ENCODE results near the gene COL4A3. TPM values are rescaled to one million over a fixed set of nuclear protein-coding genes. Genes with fewer than 3 reads are reported as not detected.

Gene COL4A3
- total and polyA plus RNA-seq, 2 donors (not counting 3 experiments of a cell fraction or from before 2014, with no cell fraction given): not detected

GRCh38 chr2:227311861-227312506, 147.6 kb downstream of the COL4A3 start:
- H3K9me3 ChIP-seq (replicated peaks; ENCODE audit: control insufficient read depth, insufficient read depth, low read length): no peaks in the 10 kb centered on the region
- H3K4me1 ChIP-seq (ENCODE audit: control insufficient read depth, extremely low read depth, insufficient read depth, low read length): no peaks in the 10 kb centered on the region
- dilution Hi-C loops (cut with MboI; ENCODE audit: extremely low pct_ligation_motif_present, low sequenced_read_pairs) (no loop called here), intact Hi-C loops (cut with micrococcal nuclease) (no loop called here)
- FAIRE-seq (peak; percentile 59), DNase-seq (ENCODE audit: low read depth, low spot score) (no peak)
- H3K9ac ChIP-seq (replicated peaks; ENCODE audit: extremely low read depth, insufficient read depth, low read length): no peak overlapping the region
- TF ChIP-seq, protein P1, sequence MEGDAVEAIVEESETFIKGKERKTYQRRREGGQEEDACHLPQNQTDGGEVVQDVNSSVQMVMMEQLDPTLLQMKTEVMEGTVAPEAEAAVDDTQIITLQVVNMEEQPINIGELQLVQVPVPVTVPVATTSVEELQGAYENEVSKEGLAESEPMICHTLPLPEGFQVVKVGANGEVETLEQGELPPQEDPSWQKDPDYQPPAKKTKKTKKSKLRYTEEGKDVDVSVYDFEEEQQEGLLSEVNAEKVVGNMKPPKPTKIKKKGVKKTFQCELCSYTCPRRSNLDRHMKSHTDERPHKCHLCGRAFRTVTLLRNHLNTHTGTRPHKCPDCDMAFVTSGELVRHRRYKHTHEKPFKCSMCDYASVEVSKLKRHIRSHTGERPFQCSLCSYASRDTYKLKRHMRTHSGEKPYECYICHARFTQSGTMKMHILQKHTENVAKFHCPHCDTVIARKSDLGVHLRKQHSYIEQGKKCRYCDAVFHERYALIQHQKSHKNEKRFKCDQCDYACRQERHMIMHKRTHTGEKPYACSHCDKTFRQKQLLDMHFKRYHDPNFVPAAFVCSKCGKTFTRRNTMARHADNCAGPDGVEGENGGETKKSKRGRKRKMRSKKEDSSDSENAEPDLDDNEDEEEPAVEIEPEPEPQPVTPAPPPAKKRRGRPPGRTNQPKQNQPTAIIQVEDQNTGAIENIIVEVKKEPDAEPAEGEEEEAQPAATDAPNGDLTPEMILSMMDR (IDR thresholded peaks at IDR 0.05; ENCODE audit: extremely low read depth in 1 of 2, insufficient read depth in 1 of 2, low read depth in 1 of 2, low read length in 2 of 2): no peak
- H3K27ac ChIP-seq (ENCODE audit: insufficient read depth, low read depth, low read length): no peak overlapping the region
- peaks cover 0 to 2% of the 10 kb centered on the region in 2 experiments for H3K27me3 ChIP-seq (ENCODE audit: control insufficient read depth in 2 of 2, insufficient read depth in 2 of 2, low read length in 2 of 2)
- no peaks in the 10 kb centered on the region for H4K20me1 ChIP-seq (replicated peaks; ENCODE audit: control insufficient read depth, extremely low read depth, insufficient read depth, low read length)
- BruUV-seq (replicated peaks): no TSS peak
- no peak overlapping the region for H3K4me2 ChIP-seq (ENCODE audit: insufficient read depth, low read length)
- H2AFZ ChIP-seq (ENCODE audit: low read depth, low read length): no peak overlapping the region
- no peak overlapping the region for H3K4me3 ChIP-seq (replicated peaks in 1 of 3; ENCODE audit: insufficient read depth in 1 of 3, low read depth in 1 of 3, low read length in 3 of 3)
- no peaks in the 10 kb centered on the region for H3K9me1 ChIP-seq (replicated peaks; ENCODE audit: control insufficient read depth, extremely low read depth, insufficient read depth, low read length)
- POLR2A ChIA-PET: no interaction called here
- CTCF ChIA-PET: no interaction called here
- no peaks in the 10 kb centered on the region for H3K36me3 ChIP-seq (ENCODE audit: control insufficient read depth in 2 of 2, extremely low read depth in 1 of 2, insufficient read depth in 2 of 2, low read length in 2 of 2)
- no peaks in the 10 kb centered on the region for H3K79me2 ChIP-seq (ENCODE audit: control insufficient read depth, insufficient read depth, low read length)

DNA sequence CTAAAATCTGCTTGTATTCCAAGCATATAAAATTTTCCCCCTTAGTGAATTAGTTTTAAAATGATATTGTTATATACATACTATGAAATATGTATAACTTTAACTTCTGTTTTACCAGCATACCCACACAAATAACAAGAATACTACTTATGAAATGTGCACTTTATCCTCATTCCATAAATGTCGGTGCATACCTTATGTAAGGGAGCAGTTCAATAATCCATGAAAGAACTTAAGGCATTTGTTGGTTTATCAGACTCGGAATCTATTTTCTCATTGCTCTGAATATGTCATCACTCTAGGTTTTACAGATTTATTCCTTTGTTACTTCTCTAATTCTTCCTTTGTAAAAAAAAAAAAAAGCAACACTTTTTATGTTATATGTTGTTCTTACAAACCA, 148.2 kb downstream of the COL4A3 start:
- no peaks in the 10 kb centered on the region for H3K9me3 ChIP-seq (replicated peaks; ENCODE audit: control insufficient read depth, insufficient read depth, low read length)
- H3K36me3 ChIP-seq (ENCODE audit: control insufficient read depth in 2 of 2, extremely low read depth in 1 of 2, insufficient read depth in 2 of 2, low read length in 2 of 2): no peaks in the 10 kb centered on the region
- no peaks in the 10 kb centered on the region for H3K9me1 ChIP-seq (replicated peaks; ENCODE audit: control insufficient read depth, extremely low read depth, insufficient read depth, low read length)
- intact Hi-C loops (cut with micrococcal nuclease): no loop called here
- POLR2A ChIA-PET: no interaction called here
- H3K4me1 ChIP-seq (ENCODE audit: control insufficient read depth, extremely low read depth, insufficient read depth, low read length): no peaks in the 10 kb centered on the region
- dilution Hi-C loops (cut with MboI; ENCODE audit: extremely low pct_ligation_motif_present, low sequenced_read_pairs): no loop called here
- TF ChIP-seq MYC (IDR thresholded peaks at IDR 0.05; ENCODE audit: low read depth, low read length) (no peak), GATA2 (IDR thresholded peaks at IDR 0.05; ENCODE audit: insufficient read depth, insufficient read length, low read depth, low read length) (no peak), EZH2 (IDR thresholded peaks at IDR 0.05; ENCODE audit: borderline replicate concordance, low read depth, low read length, severe bottlenecking) (no peak), FOS (IDR thresholded peaks at IDR 0.05; ENCODE audit: borderline replicate concordance, insufficient read depth, low read length) (no peak), JUN (IDR thresholded peaks at IDR 0.05; ENCODE audit: borderline replicate concordance, insufficient read depth, insufficient read length, low read depth) (no peak), POLR2AphosphoS5 (IDR thresholded peaks at IDR 0.05; ENCODE audit: insufficient read depth, low read depth, low read length) (no peak), POLR2A (IDR thresholded peaks at IDR 0.05; ENCODE audit: low read depth, low read length) (no peak)
- TF ChIP-seq, protein P2, sequence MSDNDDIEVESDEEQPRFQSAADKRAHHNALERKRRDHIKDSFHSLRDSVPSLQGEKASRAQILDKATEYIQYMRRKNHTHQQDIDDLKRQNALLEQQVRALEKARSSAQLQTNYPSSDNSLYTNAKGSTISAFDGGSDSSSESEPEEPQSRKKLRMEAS (IDR thresholded peaks at IDR 0.05; ENCODE audit: insufficient read depth, insufficient read length): no peak
- TF ChIP-seq, protein P1 (IDR thresholded peaks at IDR 0.05; ENCODE audit: extremely low read depth in 1 of 2, insufficient read depth in 1 of 2, low read depth in 1 of 2, low read length in 2 of 2): no peak
- no peak overlapping the region for H3K4me3 ChIP-seq (replicated peaks in 1 of 3; ENCODE audit: insufficient read depth in 1 of 3, low read depth in 1 of 3, low read length in 3 of 3)
- no peak overlapping the region for H3K27ac ChIP-seq (ENCODE audit: insufficient read depth, low read depth, low read length)
- no TSS peak for BruUV-seq (replicated peaks)
- DNase-seq (ENCODE audit: low read depth, low spot score): no peak
- no peak overlapping the region for H2AFZ ChIP-seq (ENCODE audit: low read depth, low read length)
- H4K20me1 ChIP-seq (replicated peaks; ENCODE audit: control insufficient read depth, extremely low read depth, insufficient read depth, low read length): no peaks in the 10 kb centered on the region
- H3K4me2 ChIP-seq (ENCODE audit: insufficient read depth, low read length): no peak overlapping the region
- peaks cover 0 to 2% of the 10 kb centered on the region in 2 experiments for H3K27me3 ChIP-seq (ENCODE audit: control insufficient read depth in 2 of 2, insufficient read depth in 2 of 2, low read length in 2 of 2)
- H3K79me2 ChIP-seq (ENCODE audit: control insufficient read depth, insufficient read depth, low read length): no peaks in the 10 kb centered on the region
- CTCF ChIA-PET: no interaction called here
- FAIRE-seq: no peak
- no peak overlapping the region for H3K9ac ChIP-seq (replicated peaks; ENCODE audit: extremely low read depth, insufficient read depth, low read length)
